IMR-90 (cell line): ENCODE data around the gene SERPIND1.

Experiments used
- CEBPB ChIP-seq: IDR thresholded peaks from 2 replicates; pipeline ENCODE4 v1.6.1; 2012; ENCODE audit warnings: low read depth, low read length, improper control_type of control experiment
- POLR2A ChIP-seq: IDR thresholded peaks from 2 replicates; pipeline ENCODE4 v1.6.1; 2012; ENCODE audit warnings: mild to moderate bottlenecking, low read depth, low read length
- RFX5 ChIP-seq: IDR thresholded peaks from 2 replicates; pipeline ENCODE4 v1.8.0; 2012; ENCODE audit warnings: low read depth, mild to moderate bottlenecking, low read length, moderate library complexity
- TF ChIP-seq, protein P1 (sequence below): conservative IDR thresholded peaks from 2 replicates; pipeline ENCODE4 v1.5.1; 2012; ENCODE audit warnings: mild to moderate bottlenecking, low read depth, low read length, improper control_type of control experiment
- TF ChIP-seq, protein P2 (sequence below): fragments of 150-350 bp; IDR thresholded peaks from 2 replicates; pipeline ENCODE4 v1.6.1; 2017; ENCODE audit warnings: mild to moderate bottlenecking, antibody characterized with exemption, low read length, low read depth
- TF ChIP-seq, protein P3 (sequence below): fragments of 150-350 bp; IDR thresholded peaks from 2 replicates; pipeline ENCODE4 v1.6.1; 2016; ENCODE audit warnings: low read depth, mild to moderate bottlenecking, low read length, moderate library complexity, borderline replicate concordance

DNA sequence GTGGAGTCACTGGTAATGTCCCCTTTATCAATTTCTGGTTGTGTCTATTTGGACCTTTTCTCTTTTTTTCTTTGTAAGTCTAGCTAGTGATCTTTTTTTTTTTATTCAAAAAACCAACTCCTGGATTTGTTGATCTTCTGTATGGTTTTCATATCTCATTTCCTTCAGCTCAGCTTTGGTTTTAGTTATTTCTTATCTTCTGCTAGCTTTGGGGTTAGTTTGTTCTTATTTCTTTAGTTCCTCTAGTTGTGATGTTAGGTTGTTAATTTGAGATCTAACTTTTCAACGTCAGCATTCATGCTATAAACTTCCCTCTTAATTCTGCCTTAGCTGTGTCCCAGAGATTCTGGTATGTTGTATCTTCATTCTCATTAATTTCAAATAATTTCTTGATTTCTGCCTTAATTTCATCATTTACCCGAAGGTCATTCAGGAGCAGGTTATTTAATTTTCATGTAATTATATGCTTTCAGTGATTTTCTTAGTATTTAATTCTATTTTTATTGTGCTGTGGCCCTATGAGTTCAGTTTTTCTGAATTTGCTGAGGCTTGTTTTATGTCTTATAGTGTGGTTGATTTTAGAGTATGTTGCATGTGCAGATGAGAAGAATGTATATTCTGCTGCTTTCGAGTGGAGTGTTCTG, 55.7 kb downstream of the SERPIND1 start:
- TF ChIP-seq RFX5, result no peak
- no peak for TF ChIP-seq POLR2A
- TF ChIP-seq CEBPB, result no peak
- TF ChIP-seq, protein P1, sequence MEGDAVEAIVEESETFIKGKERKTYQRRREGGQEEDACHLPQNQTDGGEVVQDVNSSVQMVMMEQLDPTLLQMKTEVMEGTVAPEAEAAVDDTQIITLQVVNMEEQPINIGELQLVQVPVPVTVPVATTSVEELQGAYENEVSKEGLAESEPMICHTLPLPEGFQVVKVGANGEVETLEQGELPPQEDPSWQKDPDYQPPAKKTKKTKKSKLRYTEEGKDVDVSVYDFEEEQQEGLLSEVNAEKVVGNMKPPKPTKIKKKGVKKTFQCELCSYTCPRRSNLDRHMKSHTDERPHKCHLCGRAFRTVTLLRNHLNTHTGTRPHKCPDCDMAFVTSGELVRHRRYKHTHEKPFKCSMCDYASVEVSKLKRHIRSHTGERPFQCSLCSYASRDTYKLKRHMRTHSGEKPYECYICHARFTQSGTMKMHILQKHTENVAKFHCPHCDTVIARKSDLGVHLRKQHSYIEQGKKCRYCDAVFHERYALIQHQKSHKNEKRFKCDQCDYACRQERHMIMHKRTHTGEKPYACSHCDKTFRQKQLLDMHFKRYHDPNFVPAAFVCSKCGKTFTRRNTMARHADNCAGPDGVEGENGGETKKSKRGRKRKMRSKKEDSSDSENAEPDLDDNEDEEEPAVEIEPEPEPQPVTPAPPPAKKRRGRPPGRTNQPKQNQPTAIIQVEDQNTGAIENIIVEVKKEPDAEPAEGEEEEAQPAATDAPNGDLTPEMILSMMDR, result no peak
- TF ChIP-seq, protein P2, sequence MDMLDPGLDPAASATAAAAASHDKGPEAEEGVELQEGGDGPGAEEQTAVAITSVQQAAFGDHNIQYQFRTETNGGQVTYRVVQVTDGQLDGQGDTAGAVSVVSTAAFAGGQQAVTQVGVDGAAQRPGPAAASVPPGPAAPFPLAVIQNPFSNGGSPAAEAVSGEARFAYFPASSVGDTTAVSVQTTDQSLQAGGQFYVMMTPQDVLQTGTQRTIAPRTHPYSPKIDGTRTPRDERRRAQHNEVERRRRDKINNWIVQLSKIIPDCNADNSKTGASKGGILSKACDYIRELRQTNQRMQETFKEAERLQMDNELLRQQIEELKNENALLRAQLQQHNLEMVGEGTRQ, result no peak
- TF ChIP-seq, protein P3, sequence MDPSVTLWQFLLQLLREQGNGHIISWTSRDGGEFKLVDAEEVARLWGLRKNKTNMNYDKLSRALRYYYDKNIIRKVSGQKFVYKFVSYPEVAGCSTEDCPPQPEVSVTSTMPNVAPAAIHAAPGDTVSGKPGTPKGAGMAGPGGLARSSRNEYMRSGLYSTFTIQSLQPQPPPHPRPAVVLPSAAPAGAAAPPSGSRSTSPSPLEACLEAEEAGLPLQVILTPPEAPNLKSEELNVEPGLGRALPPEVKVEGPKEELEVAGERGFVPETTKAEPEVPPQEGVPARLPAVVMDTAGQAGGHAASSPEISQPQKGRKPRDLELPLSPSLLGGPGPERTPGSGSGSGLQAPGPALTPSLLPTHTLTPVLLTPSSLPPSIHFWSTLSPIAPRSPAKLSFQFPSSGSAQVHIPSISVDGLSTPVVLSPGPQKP, result no peak
